ENCODE results near the gene ACADS.

DNA sequence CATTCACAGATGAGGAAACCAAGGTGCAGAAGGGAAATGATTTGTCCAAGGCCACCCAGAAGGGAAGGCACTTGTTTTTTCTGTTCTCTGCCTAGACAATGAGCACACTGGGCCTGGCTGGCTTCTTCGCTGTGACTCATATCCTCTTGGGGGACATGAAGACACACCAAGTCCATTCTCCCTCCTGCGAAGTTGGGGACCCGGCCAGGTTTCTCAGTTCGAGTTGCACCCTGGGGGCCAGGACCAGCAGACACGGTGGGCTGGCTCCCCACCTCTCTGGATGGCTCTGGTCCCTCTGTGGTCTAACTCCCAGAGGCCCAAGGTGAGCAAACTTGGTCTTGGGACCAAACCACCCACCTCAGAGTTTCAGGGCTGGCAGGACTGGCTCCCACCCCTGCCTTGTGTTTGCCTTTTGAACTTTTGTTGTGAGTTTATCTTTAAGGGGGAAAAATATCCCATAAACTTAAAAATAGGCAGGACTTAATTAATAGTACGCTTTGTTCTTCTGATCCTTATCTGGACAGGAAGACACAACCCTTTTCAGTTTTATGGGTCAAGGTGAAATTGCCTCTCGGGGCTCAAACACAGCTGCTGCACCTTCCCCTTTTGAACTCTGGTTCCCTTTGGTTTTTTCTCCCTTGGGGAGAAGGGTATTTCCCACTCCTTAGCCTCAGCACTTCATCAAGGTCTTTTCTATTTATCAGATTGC lies 47.7 kb upstream of the ACADS start:
- TF ChIP-seq EP300 (IDR thresholded peaks at IDR 0.05) (no peak), CTCF (IDR thresholded peaks at IDR 0.05) (no peak), POLR2A (IDR thresholded peaks at IDR 0.05) (no peak)

Data from upper lobe of left lung (tissue), 4 donors.